Gastrocnemius medialis (tissue), 4 donors: ENCODE measurements around the gene CEP70.

Experiments
- CTCF ChIP-seq, 5 experiments: fragments of 450-650 bp in 3 of 5; fragments of 200-600 bp in 2 of 5; sonication (generic) in 2 of 5; IDR thresholded peaks in 4 of 5; conservative IDR thresholded peaks in 1 of 5; 1 replicate in 4 of 5; 2 replicates in 1 of 5; pipeline ENCODE4 v1.5.1; 2016 to 2019; ENCODE audit warnings: antibody characterized with exemption in 5 of 5, mild to moderate bottlenecking in 3 of 5, moderate library complexity in 3 of 5
- POLR2A ChIP-seq, 2 donors: fragments of 450-650 bp; IDR thresholded peaks; one replicate each; pipeline ENCODE4 v1.6.1; 2017; ENCODE audit warnings: antibody characterized with exemption in 2 of 2, mild to moderate bottlenecking in 2 of 2, moderate library complexity in 2 of 2

GRCh38 chr3:138458774-138459499 is 135.1 kb downstream of the CEP70 start:
- TF ChIP-seq CTCF (IDR thresholded peaks at IDR 0.05 in 4 of 5, conservative IDR thresholded peaks at IDR 0.05 in 1 of 5) = no peak
- TF ChIP-seq POLR2A (IDR thresholded peaks at IDR 0.05) = no peak
